GM19438 (cell line): Measurements from ENCODE around the gene PHLDB2.

Experiments used
- ATAC-seq: cut with Tn5 transposase; IDR thresholded peaks from one replicate; pipeline ENCODE4 v1.9.1; 2021; ENCODE audit warnings: low read depth; ENCODE audit not compliant: unreplicated experiment

The PHLDB2 gene

DNA sequence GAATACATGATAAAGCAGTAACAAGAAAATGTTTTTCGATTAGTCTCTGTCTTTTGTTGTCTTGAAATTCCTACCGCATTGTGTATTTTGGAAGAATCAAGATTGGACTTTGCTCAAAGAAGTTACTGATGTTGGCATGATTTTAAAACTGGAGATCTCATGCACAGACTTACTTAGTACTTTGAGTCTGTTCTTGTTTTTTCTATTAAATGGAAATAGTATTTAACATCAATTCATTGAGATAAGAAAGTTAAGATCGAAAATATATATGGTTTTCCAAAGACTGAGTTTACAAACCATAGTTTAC lies 122.3 kb downstream of the PHLDB2 start:
- ATAC-seq, result no peak

DNA sequence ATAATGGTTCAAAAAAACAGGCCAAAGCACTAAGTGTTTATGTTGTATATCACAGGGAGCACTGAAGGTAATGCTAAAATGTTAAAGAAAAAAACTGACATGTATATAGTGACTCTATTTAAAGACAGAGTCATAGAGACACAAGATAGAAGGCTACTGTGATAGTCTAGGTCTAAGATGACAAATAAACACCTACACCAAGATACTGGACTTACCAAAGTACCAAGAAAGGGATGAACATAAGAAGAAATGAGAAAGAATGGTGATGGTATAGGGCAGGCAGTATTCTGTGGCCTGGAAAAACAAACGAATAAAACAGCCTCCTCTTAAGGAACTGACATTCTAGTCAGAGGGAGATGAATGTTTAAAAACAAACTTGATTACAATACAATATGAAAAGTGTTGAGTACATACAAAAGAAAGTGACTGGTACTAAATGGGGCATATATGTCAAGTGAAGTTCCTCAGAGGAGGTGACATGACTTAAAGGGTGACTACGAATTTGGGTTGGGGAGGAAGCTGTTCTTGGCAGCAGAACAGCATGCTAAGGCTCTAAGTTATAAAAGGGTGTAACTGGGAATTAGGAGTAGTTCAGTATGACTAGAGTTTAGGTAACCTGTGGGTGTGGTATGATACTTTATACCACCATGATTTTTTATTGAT lies 125.7 kb downstream of the PHLDB2 start:
- ATAC-seq, result no peak

DNA sequence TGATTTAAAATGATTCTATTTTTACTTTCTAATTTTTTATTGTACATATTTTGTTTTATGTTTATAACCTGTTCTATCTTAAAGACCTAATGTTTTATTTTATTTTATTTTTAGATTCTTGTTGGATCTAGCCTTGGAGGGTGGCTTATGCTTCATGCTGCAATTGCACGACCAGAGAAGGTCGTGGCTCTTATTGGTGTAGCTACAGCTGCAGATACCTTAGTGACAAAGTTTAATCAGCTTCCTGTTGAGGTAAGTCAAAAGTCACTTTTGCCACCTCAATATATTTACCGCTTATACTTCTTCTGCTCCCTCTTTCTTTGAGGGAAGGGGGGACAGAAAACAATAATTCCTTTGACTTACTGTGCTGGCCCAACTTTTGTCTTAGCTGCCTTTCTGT lies 127.7 kb downstream of the PHLDB2 start:
- no peak for ATAC-seq

DNA sequence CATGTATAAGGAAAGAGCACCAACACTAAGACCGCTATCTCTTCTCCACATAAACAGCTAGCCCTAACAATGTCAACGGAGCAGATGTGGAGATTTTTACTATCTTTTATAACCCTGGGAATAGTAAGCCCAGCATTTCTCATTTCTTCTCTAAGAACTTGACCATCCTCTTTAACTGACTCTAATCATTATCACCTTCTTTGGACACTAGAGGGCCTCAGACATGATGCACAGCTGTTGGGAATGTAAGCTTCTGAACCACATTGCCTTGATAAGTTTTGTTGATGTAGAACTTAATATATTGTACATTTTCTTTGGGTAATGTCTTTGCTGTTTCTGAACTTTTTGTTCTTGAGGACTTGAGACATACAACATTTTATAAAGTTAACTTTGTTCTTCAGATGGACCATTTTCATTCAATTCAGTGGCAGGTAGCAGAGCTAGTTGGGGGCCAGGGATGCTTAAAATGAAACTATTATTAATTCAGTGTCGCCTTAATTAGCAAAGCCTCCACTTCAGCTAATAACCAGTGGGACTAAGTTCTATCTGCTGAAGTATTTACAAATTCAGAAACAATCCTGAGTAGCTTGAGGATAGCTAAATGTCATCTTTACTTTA lies 130.1 kb downstream of the PHLDB2 start:
- ATAC-seq, result peak; percentile 85

DNA sequence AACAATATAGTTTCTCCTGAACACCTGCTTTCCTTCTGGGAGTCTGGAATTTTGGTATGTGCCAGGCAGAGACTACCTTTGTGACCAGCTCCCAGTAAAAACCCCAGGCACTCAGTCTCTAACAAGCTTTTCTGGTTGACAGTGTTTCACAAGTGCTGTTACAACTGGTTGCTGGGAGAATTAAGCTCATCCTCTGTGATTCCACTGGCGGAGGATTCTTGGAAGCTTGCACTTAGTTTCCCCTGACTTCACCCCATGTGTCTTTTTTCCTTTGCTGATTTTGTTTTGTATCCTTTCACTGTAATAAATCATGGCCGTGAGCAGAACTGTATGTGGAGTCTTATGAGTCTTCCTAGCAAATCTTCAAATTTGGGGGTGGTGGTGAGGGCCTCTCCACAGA lies 134.0 kb downstream of the PHLDB2 start:
- ATAC-seq, result no peak

DNA sequence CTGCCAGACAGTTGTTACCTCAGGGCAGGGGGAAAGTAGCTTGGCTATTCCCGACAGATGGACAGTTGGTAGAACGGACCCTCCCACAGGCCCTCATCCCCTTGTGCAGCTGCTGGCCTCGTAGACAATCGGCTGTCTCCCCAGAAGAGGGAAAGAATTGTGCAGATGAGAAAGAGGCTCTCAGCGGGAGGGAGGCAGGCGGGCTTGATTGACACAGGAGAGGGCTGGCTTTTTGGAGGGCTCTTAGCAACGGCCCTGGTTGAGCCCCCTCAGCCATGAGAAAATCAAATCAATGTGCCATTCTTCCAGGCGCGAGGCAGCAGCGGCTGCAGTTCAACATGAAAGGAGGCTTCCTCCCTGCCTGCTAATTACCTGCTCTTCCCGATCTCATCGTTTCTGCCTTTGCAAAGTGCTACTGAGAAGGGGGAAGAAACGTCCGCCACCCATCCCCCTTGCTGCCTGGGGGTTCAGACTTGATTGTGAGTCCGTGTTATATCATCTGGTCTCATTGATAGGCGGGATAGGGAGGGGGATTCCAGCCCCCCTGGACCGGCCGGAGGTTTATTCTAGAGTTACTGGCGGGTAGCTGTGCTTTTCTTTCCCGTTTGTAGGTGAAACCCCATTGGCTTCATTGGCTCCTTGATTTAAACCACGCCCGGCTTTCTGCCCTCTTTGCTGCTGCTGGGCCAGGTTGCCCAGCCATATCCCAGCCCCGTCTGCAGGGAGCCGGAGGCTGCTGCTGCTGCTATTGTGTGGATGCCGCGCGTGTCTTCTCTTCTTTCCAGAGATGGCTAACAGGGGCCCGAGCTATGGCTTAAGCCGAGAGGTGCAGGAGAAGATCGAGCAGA lies 139.8 kb downstream of the PHLDB2 start, which contains the start of gene TAGLN3:
TSS of gene TAGLN3 (plus strand) at position 287 of the 848 bp plus-strand sequence. CDS start at position 788, 501 bp downstream.
- peak; percentile 67 for ATAC-seq

DNA sequence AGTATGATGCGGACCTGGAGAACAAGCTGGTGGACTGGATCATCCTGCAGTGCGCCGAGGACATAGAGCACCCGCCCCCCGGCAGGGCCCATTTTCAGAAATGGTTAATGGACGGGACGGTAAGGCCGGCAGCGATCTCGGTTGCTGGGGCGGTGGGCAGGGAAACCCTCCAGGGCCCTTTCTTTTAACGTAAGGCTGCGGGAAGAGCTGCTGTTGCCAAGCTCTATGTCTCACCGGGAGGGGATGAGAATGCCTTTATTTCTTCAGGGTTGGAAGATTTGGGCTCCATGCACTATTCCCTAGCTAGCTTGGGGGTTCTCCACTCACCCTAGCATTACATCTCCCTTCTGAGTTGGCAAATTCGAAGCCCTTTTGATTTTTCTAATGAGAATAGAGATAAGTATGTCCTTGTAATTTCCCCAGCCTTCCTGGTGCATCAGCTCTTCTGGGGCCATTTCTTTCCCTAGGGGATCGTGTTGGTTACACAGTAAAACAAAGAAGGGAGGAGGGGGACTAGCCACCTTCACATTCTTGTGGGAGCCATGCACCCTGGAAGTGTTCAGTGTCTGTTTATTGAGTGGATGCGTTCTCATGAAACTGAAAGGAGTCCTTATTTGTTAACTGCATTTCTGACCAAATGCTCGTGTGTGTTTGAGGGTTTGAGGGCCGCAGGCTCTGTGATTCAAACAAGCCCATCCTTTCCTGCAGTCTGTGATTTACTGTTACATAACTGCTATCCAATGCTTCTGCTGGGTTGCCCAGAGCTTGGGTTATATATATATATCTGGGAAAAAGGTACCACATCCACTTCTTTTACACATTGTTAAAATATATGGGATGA lies 140.6 kb downstream of the PHLDB2 start:
- ATAC-seq, result no peak

DNA sequence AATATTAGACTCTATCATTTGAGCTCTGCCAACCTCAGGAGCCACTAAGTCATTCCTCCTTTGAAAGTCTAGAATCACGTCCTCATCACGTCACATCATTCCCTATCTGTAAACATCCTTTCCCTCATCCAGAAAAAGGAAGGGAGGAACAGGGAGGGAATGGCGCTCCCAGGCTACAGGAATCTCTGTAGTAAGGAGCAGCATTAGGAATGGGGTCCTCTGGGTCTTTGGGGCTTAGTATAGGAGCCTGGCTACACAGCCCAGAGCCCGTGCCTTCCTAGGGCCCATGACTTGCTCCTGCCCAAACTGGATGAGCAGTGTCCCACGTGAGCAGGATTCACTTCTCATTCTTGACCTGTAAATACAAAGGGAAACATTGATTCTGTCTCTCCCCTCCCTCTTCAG lies 141.3 kb downstream of the PHLDB2 start:
- ATAC-seq, result no peak

DNA sequence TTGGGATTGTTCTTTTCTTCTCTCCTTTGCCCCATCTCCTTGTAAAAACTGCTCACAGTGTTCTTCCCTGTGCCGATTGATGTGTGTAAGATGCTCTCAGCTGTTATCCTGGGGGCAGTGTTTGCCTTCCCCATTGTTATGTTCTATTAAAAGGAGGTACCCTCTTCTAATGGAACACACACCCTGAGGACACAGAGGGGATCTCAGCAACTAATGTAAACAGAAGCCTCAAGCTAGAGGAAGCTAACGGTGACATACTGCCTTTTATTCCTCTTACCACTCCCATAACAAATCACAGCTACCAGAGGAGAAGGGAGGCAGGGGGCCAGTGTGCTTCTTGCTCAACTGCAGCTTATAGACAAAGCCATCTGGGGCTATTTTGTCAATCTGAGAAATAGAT lies 141.9 kb downstream of the PHLDB2 start:
- no peak for ATAC-seq

DNA sequence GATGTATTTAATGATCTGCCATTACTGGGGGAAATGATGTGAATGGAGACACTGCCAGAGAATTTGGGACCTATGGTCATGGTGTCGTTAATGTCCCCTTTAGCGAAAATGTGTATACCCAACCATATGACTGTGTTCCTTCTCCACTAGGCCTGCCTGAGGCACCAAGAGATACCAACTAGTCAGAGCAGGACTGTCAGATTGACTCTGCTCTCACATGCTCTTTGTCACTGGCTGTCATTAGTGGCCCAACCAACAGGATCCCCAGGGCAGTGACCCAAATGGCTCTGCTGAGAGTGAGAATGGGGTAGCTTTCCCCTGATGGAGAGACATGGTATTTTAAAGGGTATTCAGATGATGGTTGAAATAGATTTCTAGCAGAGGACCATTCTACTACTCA lies 142.5 kb downstream of the PHLDB2 start:
- no peak for ATAC-seq

DNA sequence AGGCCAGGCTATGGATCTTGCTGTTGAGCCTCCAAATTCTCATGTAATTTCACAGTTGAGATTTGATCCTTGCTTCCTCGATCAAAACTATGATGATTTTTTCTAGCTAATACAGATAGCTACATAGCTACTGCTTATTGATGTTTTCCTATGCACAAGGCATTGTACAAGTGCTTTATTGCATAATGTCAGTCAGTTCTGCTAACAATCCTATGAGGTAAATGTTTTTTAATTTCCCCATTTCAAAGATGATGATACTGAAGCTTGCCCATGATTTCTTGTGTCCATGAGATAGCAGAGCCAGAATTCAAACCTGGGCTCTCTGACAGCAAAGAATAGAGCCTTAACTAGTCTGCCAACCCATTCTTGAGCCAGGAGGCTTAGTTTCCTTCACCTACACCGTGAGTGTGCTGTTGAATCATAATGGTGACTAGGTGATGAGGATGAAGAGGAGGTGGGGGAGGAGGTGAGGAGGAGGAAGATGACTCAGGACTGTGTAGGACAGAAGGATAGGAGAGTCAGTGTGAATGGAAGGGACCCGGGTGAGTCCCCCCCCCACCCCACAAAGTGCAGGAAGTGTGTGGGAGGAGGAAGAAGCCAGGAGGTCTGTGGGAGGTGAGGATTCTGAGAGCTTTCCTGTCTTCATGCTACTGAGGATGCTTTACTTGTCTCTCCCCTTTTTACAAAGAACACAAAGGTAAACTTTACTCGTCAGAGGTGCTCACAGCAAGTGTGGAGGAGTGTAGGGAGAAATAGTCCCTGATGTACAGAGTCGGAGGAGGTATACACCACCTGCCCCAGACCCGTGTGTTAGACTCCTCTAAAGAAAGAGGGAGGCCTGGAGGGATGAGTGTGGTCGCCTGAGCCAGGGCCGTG lies 143.3 kb downstream of the PHLDB2 start:
- ATAC-seq, result no peak

DNA sequence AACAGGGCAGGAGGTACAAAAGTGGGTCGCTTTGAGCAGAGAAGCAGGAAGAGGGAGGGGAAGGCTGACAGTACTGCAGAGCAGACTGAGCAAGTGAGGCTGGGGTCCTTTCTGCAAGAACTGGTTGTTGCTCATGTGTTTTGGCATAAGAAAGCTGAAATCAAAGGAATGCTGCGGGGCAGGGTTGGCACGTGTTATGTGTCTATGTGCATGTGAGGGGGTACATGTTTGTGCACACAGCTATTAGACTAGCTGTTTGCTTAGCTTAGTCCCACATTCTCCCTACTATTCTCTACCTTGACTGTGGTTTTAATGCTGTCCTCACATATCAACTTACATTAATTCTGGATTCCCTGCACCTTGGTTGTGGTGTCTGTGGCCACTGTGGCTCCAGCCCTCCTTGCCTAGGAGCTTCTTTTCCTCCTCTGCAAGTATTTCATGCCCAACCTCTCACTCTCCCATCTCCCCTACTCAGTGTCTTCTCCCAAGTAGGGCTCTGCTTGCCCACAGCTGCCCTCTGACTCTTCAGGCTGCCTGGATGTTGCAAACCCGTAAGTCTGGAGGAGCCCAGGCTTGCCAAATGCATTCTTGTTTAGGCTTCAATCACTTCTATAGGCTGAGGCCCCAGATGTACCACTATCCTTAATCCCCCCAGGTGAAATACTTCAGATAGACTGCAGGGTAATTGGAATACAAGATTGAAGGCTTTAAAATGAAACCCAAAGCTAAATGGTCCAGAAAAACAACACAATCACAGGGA lies 144.4 kb downstream of the PHLDB2 start:
- ATAC-seq, result no peak

DNA sequence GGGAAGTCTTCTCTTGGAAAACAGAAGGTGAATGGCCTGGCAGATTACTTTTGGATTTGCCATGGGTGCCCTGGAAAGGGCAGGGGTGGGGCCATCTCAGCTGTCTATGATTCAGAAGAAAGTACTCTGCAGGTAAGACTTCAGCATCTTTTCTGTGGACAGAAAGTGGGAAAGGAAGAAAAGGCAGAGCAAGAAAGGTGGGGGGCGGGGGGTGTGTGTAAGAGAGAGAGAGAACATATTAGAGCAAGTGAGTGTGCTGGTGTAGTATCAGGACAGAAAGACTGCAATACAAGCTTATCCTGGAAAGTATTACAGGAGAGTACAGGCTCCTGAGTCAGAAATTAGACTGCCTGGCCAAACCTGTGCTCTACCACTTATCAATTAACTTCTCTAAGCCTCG lies 145.1 kb downstream of the PHLDB2 start:
- ATAC-seq, result no peak

DNA sequence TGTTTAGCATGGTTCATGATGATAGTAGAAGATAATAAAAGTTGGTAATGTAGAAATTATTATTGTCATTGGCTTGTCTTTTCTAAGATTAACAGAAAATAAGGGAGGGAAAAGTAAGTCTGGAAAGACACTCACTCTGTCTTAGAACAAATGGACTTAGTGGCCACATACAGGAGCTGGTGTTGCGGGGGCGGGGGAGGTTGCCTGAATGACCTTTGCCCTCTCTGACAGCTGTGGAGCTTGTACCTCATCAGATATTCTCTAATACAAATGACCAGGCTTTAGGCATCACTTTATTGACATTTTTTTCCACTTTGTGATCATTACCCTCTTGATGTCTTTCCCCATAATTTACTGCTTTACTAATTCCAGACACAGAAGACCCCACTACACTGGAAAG lies 145.6 kb downstream of the PHLDB2 start:
- no peak for ATAC-seq

DNA sequence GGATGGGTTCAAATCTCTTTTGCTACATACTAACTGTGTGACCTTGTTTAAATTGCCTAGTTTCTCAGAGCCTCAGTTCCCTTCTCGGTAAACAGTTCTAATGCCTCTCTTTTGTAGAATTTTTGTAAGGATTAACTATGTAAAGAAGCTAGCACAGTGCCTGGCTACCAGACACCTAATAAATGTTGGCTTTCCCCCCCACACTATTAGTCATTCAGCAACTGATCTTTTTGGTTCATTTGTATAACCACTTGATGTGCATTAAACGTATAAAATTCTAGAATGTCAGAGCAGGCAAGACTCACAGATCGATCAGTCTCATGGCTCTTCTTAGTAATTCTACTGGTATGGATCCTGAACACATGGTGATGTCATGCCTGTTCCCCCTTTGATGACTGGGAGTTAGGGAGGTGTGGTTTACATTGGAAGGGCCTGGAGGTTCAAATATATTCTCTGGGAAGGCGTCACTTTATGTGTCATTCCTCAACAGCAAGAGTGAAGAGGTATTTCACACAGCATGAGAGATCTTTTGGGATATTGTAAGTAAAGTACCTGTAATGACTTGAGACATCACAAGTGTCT lies 146.1 kb downstream of the PHLDB2 start:
- no peak for ATAC-seq

DNA sequence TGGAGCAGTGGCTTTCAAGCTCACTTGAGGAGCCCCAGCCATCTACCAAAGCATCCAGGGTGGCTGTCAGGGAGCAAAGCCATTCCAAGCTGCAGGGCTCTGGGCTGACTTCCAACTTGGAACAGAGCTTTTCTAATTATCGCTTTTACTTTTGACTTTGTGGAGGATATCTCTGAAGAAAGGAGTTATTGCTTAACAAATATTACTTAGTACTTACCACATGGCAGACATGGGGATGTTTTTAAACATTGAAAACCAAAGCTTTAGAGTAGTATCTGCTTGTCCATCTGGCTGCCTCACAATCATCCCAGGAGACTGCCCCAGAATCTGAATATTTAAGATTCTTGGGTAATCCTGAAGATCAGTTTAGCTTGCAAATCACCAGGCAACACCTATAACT lies 148.6 kb downstream of the PHLDB2 start:
- no peak for ATAC-seq

DNA sequence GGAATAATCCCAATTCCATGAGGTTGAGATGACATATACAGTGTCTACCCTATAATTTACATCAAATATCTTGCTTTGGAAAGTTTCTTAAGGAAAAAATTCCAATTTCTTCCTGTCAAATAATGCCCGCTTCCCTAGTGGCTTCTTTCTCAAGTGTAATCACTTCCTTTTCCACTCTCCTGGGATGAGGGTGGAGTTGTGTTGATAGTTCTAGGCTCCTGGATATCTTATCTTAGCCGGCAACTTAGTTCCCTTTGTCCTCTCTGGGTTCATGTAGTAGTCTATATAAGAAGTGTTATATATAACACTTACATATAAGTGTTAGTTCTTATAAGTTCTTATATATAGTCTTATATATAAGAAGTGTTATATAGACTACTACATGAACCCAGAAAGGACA lies 150.6 kb downstream of the PHLDB2 start:
- no peak for ATAC-seq

DNA sequence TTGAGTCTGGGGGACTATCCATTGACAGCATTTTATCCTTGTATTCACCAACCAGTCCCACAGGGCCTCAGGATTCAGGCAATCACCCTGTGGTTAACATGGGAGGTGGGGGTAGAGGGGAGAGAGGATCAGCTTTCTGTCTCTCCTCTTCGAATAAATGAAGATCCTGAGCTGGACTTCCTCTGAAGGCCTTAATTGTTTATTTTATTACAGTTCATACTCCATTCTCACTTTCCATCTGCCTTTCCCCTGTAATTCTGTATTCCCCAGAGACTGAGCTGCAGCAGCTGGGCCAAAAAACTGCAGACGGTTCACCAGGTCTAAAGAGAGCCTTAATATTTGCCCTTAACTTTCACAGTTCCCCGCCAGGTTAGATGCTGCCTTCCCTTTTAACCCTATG lies 151.6 kb downstream of the PHLDB2 start:
- ATAC-seq, result no peak

DNA sequence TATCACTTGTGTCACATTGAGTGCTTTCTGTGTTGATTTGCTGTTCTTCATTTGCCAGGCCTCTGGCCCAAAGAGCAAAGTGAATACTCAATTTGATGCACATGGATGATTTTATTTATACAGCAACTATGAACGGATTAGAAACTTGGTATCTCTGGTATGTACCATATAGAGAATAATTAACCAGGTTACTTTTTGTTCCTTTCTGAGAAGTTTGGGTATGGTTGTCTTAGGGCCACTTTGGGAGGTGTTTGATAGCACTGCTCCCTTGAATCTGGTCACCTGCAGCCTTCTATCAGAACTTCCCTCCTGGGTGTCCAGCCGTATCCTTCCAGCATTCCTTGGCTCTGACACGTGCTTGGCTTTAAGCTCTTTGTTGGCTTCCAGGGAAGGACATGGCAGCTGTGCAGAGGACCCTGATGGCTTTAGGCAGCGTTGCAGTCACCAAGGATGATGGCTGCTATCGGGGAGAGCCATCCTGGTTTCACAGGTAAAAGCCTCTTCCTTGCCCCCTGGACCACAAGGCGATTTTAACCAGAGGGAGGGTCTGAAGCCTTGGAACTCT lies 152.4 kb downstream of the PHLDB2 start:
- no peak for ATAC-seq
